Measurements from ENCODE around the gene ATP1B4.

ATP1B4 gene

GRCh38 chrX:120361764-120362305 is at the start of gene ATP1B4:
Gene ATP1B4 (plus strand): TSS chrX:120362089. CDS start chrX:120362169, 80 bp downstream.
- Histone ChIP-seq H4K20me1 (ENCODE audit: control insufficient read depth, insufficient read depth, low read depth, low read length) (no peaks in the 10 kb centered on the region), H3K79me2 (ENCODE audit: control insufficient read depth, low read length) (no peaks in the 10 kb centered on the region), H3K4me1 (ENCODE audit: control insufficient read depth, low read length) (no peaks in the 10 kb centered on the region), H3K9me3 (ENCODE audit: control insufficient read depth, insufficient read depth, low read length) (no peaks in the 10 kb centered on the region), H3K9me2 (replicated peaks; ENCODE audit: control insufficient read depth, low read length) (no peaks in the 10 kb centered on the region), H3K36me3 (ENCODE audit: control insufficient read depth, low read length) (no peaks in the 10 kb centered on the region), H3K4me3 (ENCODE audit: low read length) (no peak within 1 kb of the TSS), H3K27me3 (ENCODE audit: control insufficient read depth, low read length) (no peaks in the 10 kb centered on the region), H3K27ac (ENCODE audit: low read depth, low read length) (no peak within 1 kb of the TSS), H3F3A (ENCODE audit: control insufficient read depth, insufficient read depth) (no peaks in the 10 kb centered on the region), H3K4me2 (ENCODE audit: low read length) (no peak within 1 kb of the TSS)
- TF ChIP-seq CTCF (IDR thresholded peaks at IDR 0.05; ENCODE audit: low read depth, low read length, poor library complexity, severe bottlenecking), result no peak
- TF ChIP-seq EZH2phosphoT487 (IDR thresholded peaks at IDR 0.05; ENCODE audit: borderline replicate concordance, low read length), result no peak

- Histone ChIP-seq H3K4me2 (ENCODE audit: low read length) (no peak overlapping the region), H3K4me3 (ENCODE audit: low read length) (no peak overlapping the region), H3K4me1 (ENCODE audit: control insufficient read depth, low read length) (no peaks in the 10 kb centered on the region), H3K27ac (ENCODE audit: low read depth, low read length) (no peak overlapping the region), H3K36me3 (ENCODE audit: control insufficient read depth, low read length) (no peaks in the 10 kb centered on the region), H3F3A (ENCODE audit: control insufficient read depth, insufficient read depth) (no peaks in the 10 kb centered on the region), H3K9me3 (ENCODE audit: control insufficient read depth, insufficient read depth, low read length) (no peaks in the 10 kb centered on the region), H3K79me2 (ENCODE audit: control insufficient read depth, low read length) (no peaks in the 10 kb centered on the region), H4K20me1 (ENCODE audit: control insufficient read depth, insufficient read depth, low read depth, low read length) (no peaks in the 10 kb centered on the region), H3K27me3 (ENCODE audit: control insufficient read depth, low read length) (peaks cover 3% of the 10 kb centered on the region), H3K9me2 (replicated peaks; ENCODE audit: control insufficient read depth, low read length) (no peaks in the 10 kb centered on the region)
- TF ChIP-seq CTCF (IDR thresholded peaks at IDR 0.05; ENCODE audit: low read depth, low read length, poor library complexity, severe bottlenecking) (no peak), EZH2phosphoT487 (IDR thresholded peaks at IDR 0.05; ENCODE audit: borderline replicate concordance, low read length) (no peak)
These were observed 46.1 kb upstream of the ATP1B4 start for GRCh38 chrX:120315776-120316175.

GRCh38 chrX:120316587-120317283 is 45.2 kb upstream of the ATP1B4 start:
- Histone ChIP-seq H3K9me3 (ENCODE audit: control insufficient read depth, insufficient read depth, low read length) (no peaks in the 10 kb centered on the region), H3K79me2 (ENCODE audit: control insufficient read depth, low read length) (no peaks in the 10 kb centered on the region), H4K20me1 (ENCODE audit: control insufficient read depth, insufficient read depth, low read depth, low read length) (no peaks in the 10 kb centered on the region), H3K27me3 (ENCODE audit: control insufficient read depth, low read length) (peaks cover 3% of the 10 kb centered on the region), H3K4me1 (ENCODE audit: control insufficient read depth, low read length) (no peaks in the 10 kb centered on the region), H3K4me3 (ENCODE audit: low read length) (no peak overlapping the region), H3F3A (ENCODE audit: control insufficient read depth, insufficient read depth) (no peaks in the 10 kb centered on the region), H3K4me2 (ENCODE audit: low read length) (no peak overlapping the region), H3K27ac (ENCODE audit: low read depth, low read length) (no peak overlapping the region), H3K9me2 (replicated peaks; ENCODE audit: control insufficient read depth, low read length) (no peaks in the 10 kb centered on the region), H3K36me3 (ENCODE audit: control insufficient read depth, low read length) (no peaks in the 10 kb centered on the region)
- TF ChIP-seq CTCF (IDR thresholded peaks at IDR 0.05; ENCODE audit: low read depth, low read length, poor library complexity, severe bottlenecking), result no peak
- no peak for TF ChIP-seq EZH2phosphoT487 (IDR thresholded peaks at IDR 0.05; ENCODE audit: borderline replicate concordance, low read length)

Data from DOHH2 (cell line).